SK-N-SH (cell line): Measurements from ENCODE around the gene EMB. TPM values are rescaled to one million over a fixed set of nuclear protein-coding genes. Genes with fewer than 3 reads are reported as not detected.
"Not testable (repeated sequence)": the region's sequence is repeated elsewhere in the genome, so short reads cannot be mapped to it uniquely, and the experiment has no call there.

ENCODE experiments used
- CTCF ChIA-PET: fragments of 300-600, 350-600 bp; formaldehyde crosslinking; extraction: SDS; loops from one replicate; lab custom pipeline; 2021; lab: Yijun Ruan, JAX
- POLR2A ChIA-PET: fragments of 350-600 bp; sonication (Branson Sonifier 250); formaldehyde crosslinking; extraction: SDS; loops from one replicate; lab custom pipeline; 2020; ENCODE audit warnings: antibody characterized with exemption, inconsistent platforms; lab: Yijun Ruan, JAX
- DNase-seq: peaks from one replicate; pipeline ENCODE4 v3.0.0; 2012
- H2AFZ ChIP-seq: fragments of 200-600 bp; sonication (generic); 2 replicates; pipeline ENCODE4 v1.8.1; 2016; ENCODE audit warnings: antibody characterized with exemption, mild to moderate bottlenecking, low read depth
- H3F3A ChIP-seq: fragments of 200-600 bp; sonication (generic); replicated peaks from 2 replicates; pipeline ENCODE3; 2016; ENCODE audit warnings: antibody characterized with exemption, mild to moderate bottlenecking; ENCODE audit not compliant: insufficient read depth
- H3K27ac ChIP-seq, 2 experiments: fragments of 200-500 bp in 1 of 2; fragments of 200-600 bp in 1 of 2; sonication (Bioruptor generic) in 1 of 2; sonication (generic), shearing (Covaris generic) in 1 of 2; 2 replicates each; pipeline versions ENCODE4 v1.5.1 to v1.6.1; 2014 to 2016; ENCODE audit warnings: low read depth in 2 of 2, inconsistent platforms in 1 of 2, low read length in 1 of 2, mild to moderate bottlenecking in 1 of 2, mixed read lengths in 1 of 2
- H3K27me3 ChIP-seq: fragments of 200-600 bp; sonication (generic), shearing (Covaris generic); 2 replicates; pipeline ENCODE4 v1.6.1; 2016; ENCODE audit warnings: mixed run types; ENCODE audit not compliant: insufficient read depth
- H3K36me3 ChIP-seq, 2 experiments: fragments of 200-500 bp in 1 of 2; fragments of 200-600 bp in 1 of 2; sonication (Bioruptor generic) in 1 of 2; sonication (generic) in 1 of 2; replicated peaks in 1 of 2; 2 replicates each; pipeline versions ENCODE3 to v1.5.1; 2014 to 2016; ENCODE audit warnings: low read length in 1 of 2, mild to moderate bottlenecking in 1 of 2; ENCODE audit not compliant: insufficient read depth in 2 of 2, control insufficient read depth in 1 of 2
- H3K4me1 ChIP-seq, 2 experiments: fragments of 200-500 bp in 1 of 2; fragments of 200-600 bp in 1 of 2; sonication (Bioruptor generic) in 1 of 2; sonication (generic), shearing (Covaris generic) in 1 of 2; 2 replicates each; pipeline versions ENCODE4 v1.5.1 to v1.6.1; 2014 to 2016; ENCODE audit warnings: low read depth in 1 of 2, low read length in 1 of 2, mixed run types in 1 of 2; ENCODE audit not compliant: insufficient read depth in 2 of 2, control insufficient read depth in 1 of 2
- H3K4me2 ChIP-seq: fragments of 200-600 bp; sonication (generic), shearing (Covaris generic); 2 replicates; pipeline ENCODE4 v1.6.1; 2017; ENCODE audit warnings: mixed run types
- H3K4me3 ChIP-seq, 2 experiments: fragments of 200-500 bp in 1 of 2; fragments of 200-600 bp in 1 of 2; sonication (Bioruptor generic) in 1 of 2; sonication (generic), shearing (Covaris generic) in 1 of 2; 2 replicates each; pipeline versions ENCODE4 v1.5.1 to v1.8.1; 2014 to 2016; ENCODE audit warnings: low read depth in 2 of 2, inconsistent platforms in 1 of 2, low read length in 1 of 2, mild to moderate bottlenecking in 1 of 2, mixed read lengths in 1 of 2, moderate library complexity in 1 of 2
- H3K79me2 ChIP-seq: fragments of 200-600 bp; sonication (generic); 2 replicates; pipeline ENCODE4 v1.8.1; 2017; ENCODE audit warnings: mild to moderate bottlenecking; ENCODE audit not compliant: insufficient read depth
- H3K9ac ChIP-seq: fragments of 200-600 bp; sonication (generic); 2 replicates; pipeline ENCODE4 v1.6.1; 2017; ENCODE audit warnings: mixed run types
- H3K9me2 ChIP-seq: fragments of 200-600 bp; sonication (generic); 2 replicates; pipeline ENCODE4 v1.6.1; 2017; ENCODE audit warnings: mixed run types
- H3K9me3 ChIP-seq: fragments of 200-600 bp; sonication (generic); 2 replicates; pipeline ENCODE4 v1.6.1; 2017; ENCODE audit warnings: mixed run types, mild to moderate bottlenecking, moderate library complexity
- H4K20me1 ChIP-seq: fragments of 200-600 bp; sonication (generic); 2 replicates; pipeline ENCODE4 v1.6.1; 2017; ENCODE audit warnings: mild to moderate bottlenecking, mixed run types; ENCODE audit not compliant: insufficient read depth
- EZH2phosphoT487 ChIP-seq: fragments of 200-600 bp; sonication (generic); IDR thresholded peaks from 2 replicates; pipeline ENCODE4 v1.6.1; 2017; ENCODE audit warnings: low read depth, mixed run types, mild to moderate bottlenecking, antibody characterized with exemption, moderate library complexity, borderline replicate concordance
- GABPA ChIP-seq: IDR thresholded peaks from 2 replicates; pipeline ENCODE4 v1.4.0; 2012; ENCODE audit warnings: low read depth, mild to moderate bottlenecking
- MXI1 ChIP-seq: IDR thresholded peaks from 2 replicates; pipeline ENCODE4 v1.6.1; 2012; ENCODE audit warnings: mild to moderate bottlenecking, low read depth, low read length, improper control_type of control experiment
- NRF1 ChIP-seq: IDR thresholded peaks from 2 replicates; pipeline ENCODE4 v1.6.1; 2012; ENCODE audit warnings: low read depth, mild to moderate bottlenecking, low read length
- RCOR1 ChIP-seq: fragments of 150-350 bp; IDR thresholded peaks from 2 replicates; pipeline ENCODE4 v1.6.1; 2017; ENCODE audit warnings: antibody characterized with exemption, low read length
- SMC3 ChIP-seq: IDR thresholded peaks from 2 replicates; pipeline ENCODE4 v1.6.1; 2012; ENCODE audit warnings: low read depth, low read length, improper control_type of control experiment
- TCF12 ChIP-seq: IDR thresholded peaks from 2 replicates; pipeline ENCODE4 v1.4.0; 2012
- WGBS: methylation state at CpG from one replicate; pipeline ENCODE4 v1.1.6; 2017; ENCODE audit warnings: low lambda C conversion rate; 5-methylcytosine and 5-hydroxymethylcytosine counted together
- polyA plus RNA-seq, 3 experiments: library from polyadenylated mRNA; depleted of rRNA; stranded (reverse); fragments of >200 nt; gene quantifications; 2 replicates each; pipeline ENCODE4 v1.2.3, GENCODE V29; 2012
- TF ChIP-seq, protein P1 (sequence below): fragments of 150-350 bp; IDR thresholded peaks from 2 replicates; pipeline ENCODE4 v1.6.1; 2017; ENCODE audit warnings: antibody characterized with exemption, low read length, low read depth, borderline replicate concordance
- TF ChIP-seq, protein P2 (sequence below): fragments of 200-600 bp; sonication (generic); IDR thresholded peaks from 2 replicates; pipeline ENCODE4 v1.6.1; 2017; ENCODE audit warnings: antibody characterized with exemption, mild to moderate bottlenecking, moderate library complexity

The EMB gene
- polyA plus RNA-seq, 1 of the 3 experiments (the other 2 are of a cell fraction), result 15.5 TPM

DNA sequence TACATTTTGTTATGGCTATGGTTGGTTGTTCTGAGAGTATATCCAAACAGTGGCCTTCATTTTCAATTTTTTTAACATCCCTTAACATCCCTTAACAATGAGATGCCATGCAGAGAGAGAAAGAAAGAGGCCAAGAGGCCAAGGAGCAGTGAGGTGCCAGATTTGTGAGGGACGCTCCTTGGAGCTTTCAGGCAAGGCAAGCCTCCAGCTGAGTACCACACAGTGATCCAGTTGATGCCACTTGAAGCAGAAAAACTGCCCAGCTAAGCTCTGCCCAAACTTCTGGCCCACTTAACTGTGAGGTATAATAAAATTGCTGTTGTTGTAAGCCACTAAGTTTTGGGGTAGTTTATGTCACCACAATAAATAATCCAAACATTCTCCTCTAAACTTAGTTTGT is 22.6 kb upstream of the EMB start:
- DNase-seq, result no peak
- Histone ChIP-seq H3K9me3 (no peaks in the 10 kb centered on the region), H4K20me1 (no peaks in the 10 kb centered on the region), H2AFZ (no peak overlapping the region), H3K36me3 (no peaks in the 10 kb centered on the region), H3K27ac (no peak overlapping the region), H3K4me2 (no peak overlapping the region), H3K79me2 (no peaks in the 10 kb centered on the region), H3F3A (no peaks in the 10 kb centered on the region), H3K4me3 (no peak overlapping the region), H3K4me1 (no peaks in the 10 kb centered on the region), H3K9ac (no peak overlapping the region), H3K9me2 (no peaks in the 10 kb centered on the region), H3K27me3 (no peaks in the 10 kb centered on the region)
- TF ChIP-seq GABPA (no peak), RCOR1 (no peak)
- TF ChIP-seq, protein P1, sequence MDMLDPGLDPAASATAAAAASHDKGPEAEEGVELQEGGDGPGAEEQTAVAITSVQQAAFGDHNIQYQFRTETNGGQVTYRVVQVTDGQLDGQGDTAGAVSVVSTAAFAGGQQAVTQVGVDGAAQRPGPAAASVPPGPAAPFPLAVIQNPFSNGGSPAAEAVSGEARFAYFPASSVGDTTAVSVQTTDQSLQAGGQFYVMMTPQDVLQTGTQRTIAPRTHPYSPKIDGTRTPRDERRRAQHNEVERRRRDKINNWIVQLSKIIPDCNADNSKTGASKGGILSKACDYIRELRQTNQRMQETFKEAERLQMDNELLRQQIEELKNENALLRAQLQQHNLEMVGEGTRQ, result no peak
- ChIA-PET POLR2A (no interaction called here), CTCF (no interaction called here)
- WGBS, result 60% methylated on average over 1 of the region's 1 CpG

DNA sequence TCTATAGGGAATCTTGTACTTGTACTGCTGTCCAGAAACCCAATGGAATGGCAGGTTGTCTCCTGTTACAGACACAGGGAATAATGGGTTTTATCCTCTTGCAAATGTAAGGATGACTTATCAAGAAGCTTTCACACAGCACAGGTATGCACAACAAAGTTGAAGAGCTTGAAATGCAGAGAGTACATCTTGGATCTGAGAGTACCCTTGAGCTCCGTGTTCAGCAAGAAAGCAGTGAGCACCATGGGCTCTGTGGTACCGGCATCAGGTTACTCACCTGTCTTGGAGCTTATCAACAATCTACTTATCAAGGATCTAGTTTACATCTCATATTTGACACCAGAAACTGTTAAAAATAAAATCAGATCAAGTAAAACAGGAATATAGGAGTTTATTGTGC is 22.0 kb upstream of the EMB start:
- no peak for DNase-seq
- H3K9me2 ChIP-seq, result no peaks in the 10 kb centered on the region
- no peak for TF ChIP-seq NRF1
- TF ChIP-seq EZH2phosphoT487, result no peak
- no peak for TF ChIP-seq SMC3
- no peak for TF ChIP-seq TCF12
- TF ChIP-seq, protein P1, result no peak
- no peak for TF ChIP-seq MXI1
- TF ChIP-seq, protein P2, sequence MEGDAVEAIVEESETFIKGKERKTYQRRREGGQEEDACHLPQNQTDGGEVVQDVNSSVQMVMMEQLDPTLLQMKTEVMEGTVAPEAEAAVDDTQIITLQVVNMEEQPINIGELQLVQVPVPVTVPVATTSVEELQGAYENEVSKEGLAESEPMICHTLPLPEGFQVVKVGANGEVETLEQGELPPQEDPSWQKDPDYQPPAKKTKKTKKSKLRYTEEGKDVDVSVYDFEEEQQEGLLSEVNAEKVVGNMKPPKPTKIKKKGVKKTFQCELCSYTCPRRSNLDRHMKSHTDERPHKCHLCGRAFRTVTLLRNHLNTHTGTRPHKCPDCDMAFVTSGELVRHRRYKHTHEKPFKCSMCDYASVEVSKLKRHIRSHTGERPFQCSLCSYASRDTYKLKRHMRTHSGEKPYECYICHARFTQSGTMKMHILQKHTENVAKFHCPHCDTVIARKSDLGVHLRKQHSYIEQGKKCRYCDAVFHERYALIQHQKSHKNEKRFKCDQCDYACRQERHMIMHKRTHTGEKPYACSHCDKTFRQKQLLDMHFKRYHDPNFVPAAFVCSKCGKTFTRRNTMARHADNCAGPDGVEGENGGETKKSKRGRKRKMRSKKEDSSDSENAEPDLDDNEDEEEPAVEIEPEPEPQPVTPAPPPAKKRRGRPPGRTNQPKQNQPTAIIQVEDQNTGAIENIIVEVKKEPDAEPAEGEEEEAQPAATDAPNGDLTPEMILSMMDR, result no peak
- H3K4me1 ChIP-seq, result no peaks in the 10 kb centered on the region
- H3K79me2 ChIP-seq, result no peaks in the 10 kb centered on the region
- H3K4me3 ChIP-seq, result no peak overlapping the region
- H3K9me3 ChIP-seq, result no peaks in the 10 kb centered on the region
- no peaks in the 10 kb centered on the region for H3F3A ChIP-seq
- H3K9ac ChIP-seq, result no peak overlapping the region
- WGBS, result 42% methylated on average over 2 of the region's 2 CpGs
- no peak overlapping the region for H3K27ac ChIP-seq
- no peaks in the 10 kb centered on the region for H3K27me3 ChIP-seq
- POLR2A ChIA-PET, result no interaction called here
- no peak overlapping the region for H2AFZ ChIP-seq
- H4K20me1 ChIP-seq, result no peaks in the 10 kb centered on the region
- H3K36me3 ChIP-seq, result no peaks in the 10 kb centered on the region
- CTCF ChIA-PET, result no interaction called here
- H3K4me2 ChIP-seq, result no peak overlapping the region

DNA sequence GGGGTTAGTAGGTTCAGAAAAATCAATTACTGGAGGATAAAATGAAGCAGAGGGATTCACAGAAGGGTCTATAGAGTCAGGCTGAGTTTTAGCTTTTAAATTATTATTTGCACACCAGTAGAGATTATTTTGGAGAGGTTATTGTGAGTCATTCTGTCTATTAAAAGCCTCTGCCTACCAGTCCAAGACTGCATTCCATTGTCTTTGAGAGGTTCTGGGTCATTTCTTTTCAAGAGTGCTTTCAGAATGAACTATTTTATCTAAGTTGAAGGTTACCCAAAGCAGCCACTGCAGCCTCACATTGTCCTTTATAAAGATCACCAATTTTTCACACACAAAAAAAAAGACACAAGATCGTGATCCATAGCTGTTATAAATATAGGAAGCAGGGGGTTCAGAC is 21.5 kb upstream of the EMB start:
- H3K4me3 ChIP-seq, CTCF ChIA-PET: not testable (repeated sequence)

DNA sequence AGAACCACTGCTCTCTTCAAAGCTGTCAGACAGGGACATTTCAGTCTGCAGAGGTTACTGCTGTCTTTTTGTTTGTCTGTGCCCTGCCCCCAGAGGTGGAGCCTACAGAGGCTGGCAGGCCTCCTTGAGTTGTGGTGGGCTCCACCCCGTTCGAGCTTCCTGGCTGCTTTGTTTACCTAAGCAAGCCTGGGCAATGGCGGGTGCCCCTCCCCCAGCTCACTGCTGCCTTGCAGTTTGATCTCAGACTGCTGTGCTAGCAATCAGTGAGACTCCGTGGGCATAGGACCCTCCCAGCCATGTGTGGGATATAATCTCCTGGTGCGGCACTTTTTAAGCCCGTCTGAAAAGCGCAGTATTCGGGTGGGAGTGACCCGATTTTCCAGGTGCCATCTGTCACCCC is 17.3 kb upstream of the EMB start:
- H2AFZ ChIP-seq, H3K27me3 ChIP-seq, H3F3A ChIP-seq, H3K79me2 ChIP-seq, H4K20me1 ChIP-seq, H3K9me3 ChIP-seq, H3K4me2 ChIP-seq, DNase-seq, H3K4me1 ChIP-seq, H3K27ac ChIP-seq, H3K9me2 ChIP-seq, H3K36me3 ChIP-seq, H3K4me3 ChIP-seq, H3K9ac ChIP-seq, CTCF ChIA-PET, POLR2A ChIA-PET: not testable (repeated sequence)
- WGBS, result 22% methylated on average over 6 of the region's 9 CpGs

More for the DNA sequence above, 21.5 kb upstream of the EMB start:
- POLR2A ChIA-PET, H3K4me2 ChIP-seq, H3K9me3 ChIP-seq, H3K9me2 ChIP-seq, H3K4me1 ChIP-seq, H4K20me1 ChIP-seq, H3K9ac ChIP-seq, H3K27ac ChIP-seq, H3K36me3 ChIP-seq, H3F3A ChIP-seq, H3K79me2 ChIP-seq, H2AFZ ChIP-seq, DNase-seq, H3K27me3 ChIP-seq: not testable (repeated sequence)
- WGBS, result 0% methylated on average over 1 of the region's 1 CpG
